PFSK-1 (cell line): ENCODE data around the gene RCOR3.

Source experiments
- FOXP2 ChIP-seq: optimal IDR thresholded peaks from 2 replicates; pipeline ENCODE3; 2011; ENCODE audit warnings: borderline replicate concordance, control low read depth, inconsistent platforms; ENCODE audit not compliant: insufficient read depth; ENCODE audit errors: extremely low read length, extremely low read depth
- POLR2AphosphoS5 ChIP-seq: IDR thresholded peaks from 2 replicates; pipeline ENCODE4 v1.6.1; 2012; ENCODE audit warnings: low read depth, mild to moderate bottlenecking, control low read depth, low read length, moderate library complexity
- SIN3A ChIP-seq: IDR thresholded peaks from 2 replicates; pipeline ENCODE4 v1.6.1; 2012; ENCODE audit warnings: mild to moderate bottlenecking, low read length, moderate library complexity, borderline replicate concordance; ENCODE audit not compliant: insufficient read depth
- TAF1 ChIP-seq: IDR thresholded peaks from 2 replicates; pipeline ENCODE4 v1.6.1; 2012; ENCODE audit warnings: low read length, control low read depth, borderline replicate concordance; ENCODE audit not compliant: insufficient read depth
- TF ChIP-seq, protein P1 (sequence below), 2 experiments: IDR thresholded peaks; 2 replicates each; pipeline versions ENCODE4 v1.6.1 to v1.8.0; 2011 to 2012; ENCODE audit warnings: low read depth in 2 of 2, low read length in 2 of 2, control low read depth in 1 of 2, inconsistent platforms in 1 of 2, mild to moderate bottlenecking in 1 of 2, moderate library complexity in 1 of 2; ENCODE audit not compliant: insufficient read depth in 1 of 2

Gene RCOR3

DNA sequence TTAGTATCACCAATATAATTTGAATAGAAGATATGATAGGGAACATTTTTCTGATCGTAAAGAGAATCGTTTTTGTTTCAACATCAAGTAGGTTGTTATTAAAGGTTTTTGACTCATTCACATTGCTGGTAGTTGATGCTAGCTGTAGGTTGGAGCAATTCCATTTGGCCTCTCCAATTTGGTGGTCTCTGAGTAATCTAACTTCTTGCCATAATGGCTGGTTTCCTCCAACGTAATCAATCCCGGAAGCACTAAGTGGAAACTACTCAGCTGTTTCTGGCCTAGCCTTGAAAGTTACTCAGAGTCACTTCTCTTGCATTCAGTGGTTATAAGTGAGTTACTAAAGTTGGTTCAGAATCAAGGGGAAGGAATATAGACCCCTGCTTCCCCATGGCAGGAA lies 26.0 kb downstream of the RCOR3 start:
- no peak for TF ChIP-seq POLR2AphosphoS5
- TF ChIP-seq, protein P1, sequence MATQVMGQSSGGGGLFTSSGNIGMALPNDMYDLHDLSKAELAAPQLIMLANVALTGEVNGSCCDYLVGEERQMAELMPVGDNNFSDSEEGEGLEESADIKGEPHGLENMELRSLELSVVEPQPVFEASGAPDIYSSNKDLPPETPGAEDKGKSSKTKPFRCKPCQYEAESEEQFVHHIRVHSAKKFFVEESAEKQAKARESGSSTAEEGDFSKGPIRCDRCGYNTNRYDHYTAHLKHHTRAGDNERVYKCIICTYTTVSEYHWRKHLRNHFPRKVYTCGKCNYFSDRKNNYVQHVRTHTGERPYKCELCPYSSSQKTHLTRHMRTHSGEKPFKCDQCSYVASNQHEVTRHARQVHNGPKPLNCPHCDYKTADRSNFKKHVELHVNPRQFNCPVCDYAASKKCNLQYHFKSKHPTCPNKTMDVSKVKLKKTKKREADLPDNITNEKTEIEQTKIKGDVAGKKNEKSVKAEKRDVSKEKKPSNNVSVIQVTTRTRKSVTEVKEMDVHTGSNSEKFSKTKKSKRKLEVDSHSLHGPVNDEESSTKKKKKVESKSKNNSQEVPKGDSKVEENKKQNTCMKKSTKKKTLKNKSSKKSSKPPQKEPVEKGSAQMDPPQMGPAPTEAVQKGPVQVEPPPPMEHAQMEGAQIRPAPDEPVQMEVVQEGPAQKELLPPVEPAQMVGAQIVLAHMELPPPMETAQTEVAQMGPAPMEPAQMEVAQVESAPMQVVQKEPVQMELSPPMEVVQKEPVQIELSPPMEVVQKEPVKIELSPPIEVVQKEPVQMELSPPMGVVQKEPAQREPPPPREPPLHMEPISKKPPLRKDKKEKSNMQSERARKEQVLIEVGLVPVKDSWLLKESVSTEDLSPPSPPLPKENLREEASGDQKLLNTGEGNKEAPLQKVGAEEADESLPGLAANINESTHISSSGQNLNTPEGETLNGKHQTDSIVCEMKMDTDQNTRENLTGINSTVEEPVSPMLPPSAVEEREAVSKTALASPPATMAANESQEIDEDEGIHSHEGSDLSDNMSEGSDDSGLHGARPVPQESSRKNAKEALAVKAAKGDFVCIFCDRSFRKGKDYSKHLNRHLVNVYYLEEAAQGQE (IDR thresholded peaks at IDR 0.05; ENCODE audit: insufficient read depth in 1 of 2, low read depth in 2 of 2, low read length in 2 of 2), result no peak
- no peak for TF ChIP-seq SIN3A
- TF ChIP-seq FOXP2, result no peak
- TF ChIP-seq TAF1, result no peak

DNA sequence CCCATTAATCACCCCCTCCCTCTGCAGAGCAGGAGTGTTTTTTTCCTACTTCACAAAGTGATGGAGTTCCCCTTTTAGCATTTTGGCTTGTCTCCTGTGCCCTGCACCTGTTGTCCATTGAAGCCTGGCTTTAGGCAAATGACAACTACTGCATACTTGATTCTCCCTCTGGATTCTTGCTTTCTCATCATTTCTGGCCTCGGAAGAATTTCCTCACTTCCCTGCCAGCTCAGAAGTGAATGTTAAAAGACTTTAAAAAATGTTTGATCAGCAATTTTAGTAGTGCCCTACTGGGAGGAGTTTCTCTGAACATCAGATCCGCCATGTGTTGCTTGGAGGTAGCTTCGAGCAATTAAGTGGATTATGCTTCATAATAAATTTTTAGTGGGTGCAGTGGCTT lies 28.1 kb downstream of the RCOR3 start:
- TF ChIP-seq POLR2AphosphoS5, result no peak
- TF ChIP-seq TAF1, result no peak
- TF ChIP-seq, protein P1 (IDR thresholded peaks at IDR 0.05; ENCODE audit: insufficient read depth in 1 of 2, low read depth in 2 of 2, low read length in 2 of 2), result no peak
- no peak for TF ChIP-seq SIN3A
- TF ChIP-seq FOXP2, result no peak

DNA sequence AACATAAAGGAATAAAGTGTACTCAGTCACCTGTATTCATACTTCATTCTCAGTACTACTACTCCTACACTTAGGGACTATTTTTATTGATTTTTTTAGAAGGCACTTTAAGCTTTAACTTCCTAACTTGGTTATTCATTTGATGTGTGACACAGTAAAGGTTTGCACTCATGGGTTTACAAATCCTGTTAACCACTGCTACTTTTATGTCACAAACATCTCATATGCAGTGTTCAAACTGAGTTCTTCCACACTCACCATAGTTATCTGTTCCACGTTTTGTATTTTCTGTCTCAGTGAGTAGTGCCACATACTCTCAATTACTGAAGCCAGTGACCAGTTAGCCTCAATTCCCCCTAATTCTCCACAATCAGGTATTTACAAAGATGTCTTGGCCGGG lies 33.2 kb downstream of the RCOR3 start:
- TF ChIP-seq POLR2AphosphoS5, result no peak
- TF ChIP-seq TAF1, result no peak
- no peak for TF ChIP-seq SIN3A
- TF ChIP-seq, protein P1 (IDR thresholded peaks at IDR 0.05; ENCODE audit: insufficient read depth in 1 of 2, low read depth in 2 of 2, low read length in 2 of 2), result no peak
- no peak for TF ChIP-seq FOXP2

DNA sequence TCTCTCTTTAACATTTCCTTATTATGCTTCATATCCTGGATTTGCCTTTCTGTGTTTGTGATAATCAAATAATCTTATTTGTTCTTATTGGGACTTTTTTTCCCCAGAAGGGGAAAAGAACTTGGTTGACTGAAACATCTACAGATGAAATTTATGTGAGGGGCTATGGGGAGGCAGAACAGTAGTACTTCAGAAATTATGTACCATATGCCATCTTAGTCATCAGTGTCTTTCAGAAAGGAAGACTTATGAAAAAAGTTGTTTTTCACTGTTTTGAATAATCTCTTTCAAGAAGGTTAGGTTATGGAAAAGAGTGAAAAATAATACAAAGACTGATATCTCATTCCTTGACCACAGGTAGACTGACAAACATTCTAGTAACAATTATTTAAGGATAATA lies 37.2 kb downstream of the RCOR3 start:
- TF ChIP-seq POLR2AphosphoS5 (no peak), SIN3A (no peak), TAF1 (no peak), FOXP2 (no peak)
- TF ChIP-seq, protein P1 (IDR thresholded peaks at IDR 0.05; ENCODE audit: insufficient read depth in 1 of 2, low read depth in 2 of 2, low read length in 2 of 2), result no peak

DNA sequence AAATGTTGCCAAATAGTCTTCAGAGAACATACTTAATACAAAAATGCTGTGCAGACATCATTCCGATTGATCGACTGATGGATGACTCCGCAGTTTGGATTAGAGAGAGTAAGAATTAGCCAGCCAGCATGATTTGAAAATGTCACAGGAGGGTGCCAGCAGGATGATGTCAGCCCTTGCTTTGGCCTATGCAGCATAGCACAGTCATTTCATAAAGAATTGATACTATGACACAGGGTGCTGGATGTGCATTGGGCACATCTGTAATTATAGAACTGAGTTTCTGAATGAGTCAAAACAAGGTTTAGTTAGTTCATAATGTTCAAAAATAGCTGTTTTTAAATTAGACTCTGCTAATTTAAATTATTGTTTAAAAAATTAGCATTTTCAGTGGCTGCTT lies 45.9 kb downstream of the RCOR3 start:
- TF ChIP-seq SIN3A, result no peak
- no peak for TF ChIP-seq FOXP2
